Measurements from ENCODE around the gene PUDP. TPM values are rescaled to one million over a fixed set of nuclear protein-coding genes. Genes with fewer than 3 reads are reported as not detected.
"Not testable (repeated sequence)": the region's sequence is repeated elsewhere in the genome, so short reads cannot be mapped to it uniquely, and the experiment has no call there.

PUDP gene
- total RNA-seq, 1 donor from 2014 or later = 11.2 TPM

GRCh38 chrX:7109838-7110793 is 37.8 kb downstream of the PUDP start:
- DNase-seq (ENCODE audit: low read depth) = no peak

- DNase-seq (ENCODE audit: low read depth) = no peak
These were observed 38.9 kb downstream of the PUDP start for GRCh38 chrX:7109049-7109531.

GRCh38 chrX:7108030-7108429 is 39.9 kb downstream of the PUDP start:
- DNase-seq (ENCODE audit: low read depth) = no peak

- DNase-seq (ENCODE audit: low read depth) = no peak
These were observed 41.3 kb downstream of the PUDP start for GRCh38 chrX:7106649-7107048.

GRCh38 chrX:7102119-7102518 is 45.8 kb downstream of the PUDP start:
- DNase-seq (ENCODE audit: low read depth) = no peak

GRCh38 chrX:7100022-7100421 is 47.9 kb downstream of the PUDP start:
- no peak for DNase-seq (ENCODE audit: low read depth)

- not testable (repeated sequence) for DNase-seq (ENCODE audit: low read depth)
These were observed 52.3 kb downstream of the PUDP start for GRCh38 chrX:7095657-7096056.

- no peak for DNase-seq (ENCODE audit: low read depth)
These were observed 54.6 kb downstream of the PUDP start for GRCh38 chrX:7093305-7093704.

- no peak for DNase-seq (ENCODE audit: low read depth)
These were observed 55.4 kb downstream of the PUDP start for GRCh38 chrX:7092543-7092942.

GRCh38 chrX:7091923-7092322 is 56.0 kb downstream of the PUDP start:
- DNase-seq (ENCODE audit: low read depth) = no peak

GRCh38 chrX:7090641-7091040 is 57.3 kb downstream of the PUDP start:
- no peak for DNase-seq (ENCODE audit: low read depth)

- no peak for DNase-seq (ENCODE audit: low read depth)
These were observed 58.9 kb downstream of the PUDP start for GRCh38 chrX:7088968-7089615.

GRCh38 chrX:7086384-7086783 is 61.6 kb downstream of the PUDP start:
- DNase-seq (ENCODE audit: low read depth) = no peak

GRCh38 chrX:7085879-7086278 is 62.1 kb downstream of the PUDP start:
- DNase-seq (ENCODE audit: low read depth) = no peak

GRCh38 chrX:7084841-7085240 is 63.1 kb downstream of the PUDP start:
- no peak for DNase-seq (ENCODE audit: low read depth)

GRCh38 chrX:7083468-7084396 is 64.2 kb downstream of the PUDP start:
- peak; percentile 88 for DNase-seq (ENCODE audit: low read depth)

GRCh38 chrX:7083021-7083420 is 64.9 kb downstream of the PUDP start:
- DNase-seq (ENCODE audit: low read depth) = peak; percentile 32

GRCh38 chrX:7082556-7082955 is 65.4 kb downstream of the PUDP start:
- DNase-seq (ENCODE audit: low read depth) = no peak

GRCh38 chrX:7077241-7078230 is 70.4 kb downstream of the PUDP start:
- DNase-seq (ENCODE audit: low read depth) = no peak

- no peak for DNase-seq (ENCODE audit: low read depth)
These were observed 71.7 kb downstream of the PUDP start for GRCh38 chrX:7076245-7076661.

All from myocyte (in vitro differentiated cells).